GM12891 (cell line): Measurements from ENCODE around the gene SLC27A1.

Source experiments
- PAX5 ChIP-seq: IDR thresholded peaks from 2 replicates; pipeline ENCODE4 v1.6.1; 2011; ENCODE audit warnings: low read length, moderate library complexity, mild to moderate bottlenecking; ENCODE audit not compliant: insufficient read depth, severe bottlenecking
- POLR2A ChIP-seq: IDR thresholded peaks from 2 replicates; pipeline ENCODE4 v1.6.1; 2011; ENCODE audit warnings: low read depth, low read length, control low read depth
- POLR2AphosphoS5 ChIP-seq: IDR thresholded peaks from 2 replicates; pipeline ENCODE4 v1.6.1; 2011; ENCODE audit warnings: low read depth, low read length, control low read depth
- POU2F2 ChIP-seq: IDR thresholded peaks from 2 replicates; pipeline ENCODE4 v1.6.1; 2011; ENCODE audit warnings: low read depth, mild to moderate bottlenecking, control low read depth, low read length, moderate library complexity
- SPI1 ChIP-seq: IDR thresholded peaks from 2 replicates; pipeline ENCODE4 v1.6.1; 2011; ENCODE audit warnings: low read depth, low read length, control low read depth
- TAF1 ChIP-seq: IDR thresholded peaks from 2 replicates; pipeline ENCODE4 v1.6.1; 2011; ENCODE audit warnings: low read depth, low read length, control low read depth

- TF ChIP-seq POLR2AphosphoS5 (no peak), POLR2A (no peak), SPI1 (no peak), TAF1 (no peak), POU2F2 (no peak), PAX5 (peak; percentile 34)
These were observed 26.1 kb downstream of the SLC27A1 start for GRCh38 chr19:17496337-17496997.
